Epithelial cell of proximal tubule (primary cell): ENCODE results near the gene ACTL6A. TPM values are rescaled to one million over a fixed set of nuclear protein-coding genes. Genes with fewer than 3 reads are reported as not detected.
A peak's percentile ranks its signal among the peaks of the same experiment; 100 is the strongest.
"Not testable (repeated sequence)": the region's sequence is repeated elsewhere in the genome, so short reads cannot be mapped to it uniquely, and the experiment has no call there.

Experiments
- DNase-seq: peaks from one replicate; pipeline ENCODE4 v3.0.0-alpha.2; 2011; ENCODE audit warnings: low read depth
- H3K4me3 ChIP-seq: 2 replicates; pipeline ENCODE4 v1.5.1; 2011; ENCODE audit warnings: low read depth, mild to moderate bottlenecking, low read length
- total RNA-seq: library from RNA; depleted of rRNA; stranded (reverse); fragments of >200 nt; gene quantifications from 2 replicates; pipeline ENCODE4 v1.2.3, GENCODE V29; 2015
- TF ChIP-seq, protein P1 (sequence below): conservative IDR thresholded peaks from 2 replicates; pipeline ENCODE4 v1.5.1; 2012; ENCODE audit warnings: low read depth, mild to moderate bottlenecking, low read length

Gene ACTL6A
- total RNA-seq, result 108 and 134 TPM in 2 replicates

DNA sequence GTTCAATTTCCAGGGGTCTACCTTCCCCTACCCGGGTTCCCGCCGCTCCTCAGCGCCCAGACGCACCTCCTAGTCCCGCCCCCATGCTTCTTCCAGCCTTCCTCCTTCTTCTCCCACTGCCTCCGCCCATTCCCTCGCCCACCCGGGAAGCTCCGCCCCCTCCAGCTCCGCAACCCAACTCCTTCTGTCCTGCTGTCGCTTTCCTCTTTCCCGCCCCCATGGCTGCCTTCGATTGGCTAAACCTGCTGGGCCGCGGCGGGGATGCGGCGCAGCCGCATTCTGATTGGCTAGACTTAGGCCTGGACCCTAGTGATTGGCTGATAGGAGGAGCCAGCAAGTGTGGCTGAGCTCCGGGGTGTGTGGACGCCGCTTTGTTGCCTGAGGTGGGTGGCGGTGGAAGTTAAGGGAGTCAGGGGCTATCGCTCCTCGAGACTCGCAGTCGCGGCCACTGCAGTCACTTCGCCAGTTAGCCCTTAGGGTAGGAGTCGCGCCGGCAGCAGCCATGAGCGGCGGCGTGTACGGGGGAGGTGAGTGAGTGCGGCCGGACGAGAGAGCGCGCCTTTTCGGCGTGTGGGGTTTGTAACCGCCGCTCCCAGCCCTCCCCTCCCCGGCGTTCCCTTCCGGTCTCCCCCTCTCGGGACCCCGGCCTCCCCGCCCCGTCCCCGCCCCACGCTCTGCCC lies at the start of gene ACTL6A:
Gene ACTL6A (plus strand): TSS at position 336 of the 680 bp plus-strand sequence. CDS start 167 bp downstream, at position 503.
- peak within 1 kb of the TSS; percentile 90 for H3K4me3 ChIP-seq
- TF ChIP-seq, protein P1, sequence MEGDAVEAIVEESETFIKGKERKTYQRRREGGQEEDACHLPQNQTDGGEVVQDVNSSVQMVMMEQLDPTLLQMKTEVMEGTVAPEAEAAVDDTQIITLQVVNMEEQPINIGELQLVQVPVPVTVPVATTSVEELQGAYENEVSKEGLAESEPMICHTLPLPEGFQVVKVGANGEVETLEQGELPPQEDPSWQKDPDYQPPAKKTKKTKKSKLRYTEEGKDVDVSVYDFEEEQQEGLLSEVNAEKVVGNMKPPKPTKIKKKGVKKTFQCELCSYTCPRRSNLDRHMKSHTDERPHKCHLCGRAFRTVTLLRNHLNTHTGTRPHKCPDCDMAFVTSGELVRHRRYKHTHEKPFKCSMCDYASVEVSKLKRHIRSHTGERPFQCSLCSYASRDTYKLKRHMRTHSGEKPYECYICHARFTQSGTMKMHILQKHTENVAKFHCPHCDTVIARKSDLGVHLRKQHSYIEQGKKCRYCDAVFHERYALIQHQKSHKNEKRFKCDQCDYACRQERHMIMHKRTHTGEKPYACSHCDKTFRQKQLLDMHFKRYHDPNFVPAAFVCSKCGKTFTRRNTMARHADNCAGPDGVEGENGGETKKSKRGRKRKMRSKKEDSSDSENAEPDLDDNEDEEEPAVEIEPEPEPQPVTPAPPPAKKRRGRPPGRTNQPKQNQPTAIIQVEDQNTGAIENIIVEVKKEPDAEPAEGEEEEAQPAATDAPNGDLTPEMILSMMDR, result no peak
- DNase-seq, result peak; percentile 93

DNA sequence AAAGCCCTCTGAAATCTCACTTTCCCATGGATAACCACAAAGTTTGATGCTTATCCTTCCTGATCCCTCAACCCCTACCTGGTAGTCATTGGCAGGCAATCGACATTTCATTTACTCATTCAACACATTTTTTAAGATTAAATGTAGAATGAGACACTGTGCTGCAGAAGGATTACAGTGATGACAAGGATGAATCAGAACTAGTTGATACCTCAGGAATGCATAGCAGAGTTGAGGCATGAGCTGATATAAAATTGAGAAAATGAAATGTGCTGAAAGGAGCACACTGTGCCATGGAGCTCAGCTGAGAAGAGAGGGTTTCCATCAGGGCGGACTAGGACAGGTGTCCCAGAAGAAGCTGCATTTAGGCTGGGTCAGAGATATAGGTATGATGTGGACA lies 48.9 kb upstream of the ACTL6A start:
- TF ChIP-seq, protein P1, result no peak
- H3K4me3 ChIP-seq, result no peak overlapping the region
- DNase-seq, result no peak

DNA sequence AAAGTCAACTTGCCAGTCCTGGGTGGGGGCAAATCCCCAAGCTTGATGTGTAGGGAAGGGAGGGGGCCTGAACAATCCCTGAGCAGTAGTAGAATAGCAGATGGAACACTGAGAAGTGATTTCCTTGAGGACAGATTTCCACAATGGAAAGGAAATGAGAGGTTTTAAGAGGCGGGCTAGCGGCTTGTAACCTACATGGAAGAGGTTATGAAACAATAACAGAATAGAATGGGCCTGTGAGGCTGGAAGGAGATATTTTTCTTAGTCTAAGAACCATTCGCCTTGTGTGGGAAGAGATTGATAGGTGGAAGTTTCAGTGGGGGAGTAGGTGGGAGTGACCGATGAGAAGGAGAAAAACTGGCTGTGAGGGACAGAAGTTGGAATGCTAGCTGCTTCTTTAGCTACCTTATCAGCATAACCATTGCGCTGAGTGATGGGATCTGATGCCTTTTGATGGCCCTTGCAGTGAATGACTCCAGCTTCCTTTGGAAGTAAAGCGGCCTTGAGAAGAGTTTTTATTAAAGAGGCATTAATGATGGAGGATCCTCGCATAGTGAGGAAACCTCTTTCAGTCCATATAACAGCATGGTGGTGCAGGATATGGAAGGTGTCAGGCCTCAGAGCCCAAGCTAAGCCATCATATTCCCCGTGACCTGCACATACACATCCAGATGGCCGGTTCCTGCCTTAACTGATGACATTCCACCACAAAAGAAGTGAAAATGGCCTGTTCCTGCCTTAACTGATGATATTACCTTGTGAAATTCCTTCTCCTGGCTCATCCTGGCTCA lies 46.1 kb upstream of the ACTL6A start:
- not testable (repeated sequence) for DNase-seq, H3K4me3 ChIP-seq

DNA sequence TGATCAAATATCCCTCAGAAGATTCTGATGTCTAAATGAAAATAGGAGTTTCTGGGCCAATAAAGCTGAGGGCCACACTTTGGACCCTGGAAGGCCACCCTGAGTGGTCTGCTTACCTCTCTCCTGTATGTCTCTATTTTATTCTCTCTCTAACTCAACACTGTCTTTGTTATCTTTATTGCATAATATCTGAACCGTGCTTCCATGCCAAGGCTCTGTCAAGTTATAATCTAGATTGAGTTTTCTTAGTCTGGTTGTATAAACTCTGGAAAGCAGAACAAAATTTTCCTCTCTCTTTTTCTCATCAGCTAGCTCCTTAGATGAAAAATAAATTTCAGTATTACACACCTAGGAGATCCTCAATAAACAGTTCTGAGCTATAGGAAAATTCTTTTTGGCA lies 36.2 kb upstream of the ACTL6A start:
- H3K4me3 ChIP-seq, result no peak overlapping the region
- DNase-seq, result no peak
- TF ChIP-seq, protein P1, result no peak

DNA sequence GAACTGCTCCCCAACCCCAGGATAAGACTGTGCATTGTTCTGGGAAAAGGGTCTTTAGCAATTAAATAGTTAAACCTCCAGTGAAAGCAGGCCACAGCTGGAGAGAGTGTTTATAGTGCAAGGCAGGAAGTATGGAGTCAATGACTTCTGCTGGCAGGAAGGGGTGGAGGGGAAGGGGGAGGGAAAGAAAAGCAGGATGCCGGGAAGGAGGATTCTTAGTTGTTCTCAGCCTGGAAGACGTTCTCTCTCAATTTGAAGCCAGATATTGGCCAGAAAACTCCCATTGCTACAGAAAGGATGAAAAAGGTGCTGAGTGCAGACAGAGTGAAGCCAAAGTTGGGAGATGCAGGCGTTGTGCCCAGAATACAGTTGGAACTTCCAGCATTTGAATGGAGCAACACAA lies 35.7 kb upstream of the ACTL6A start:
- no peak for DNase-seq
- H3K4me3 ChIP-seq, result no peak overlapping the region
- TF ChIP-seq, protein P1, result no peak

DNA sequence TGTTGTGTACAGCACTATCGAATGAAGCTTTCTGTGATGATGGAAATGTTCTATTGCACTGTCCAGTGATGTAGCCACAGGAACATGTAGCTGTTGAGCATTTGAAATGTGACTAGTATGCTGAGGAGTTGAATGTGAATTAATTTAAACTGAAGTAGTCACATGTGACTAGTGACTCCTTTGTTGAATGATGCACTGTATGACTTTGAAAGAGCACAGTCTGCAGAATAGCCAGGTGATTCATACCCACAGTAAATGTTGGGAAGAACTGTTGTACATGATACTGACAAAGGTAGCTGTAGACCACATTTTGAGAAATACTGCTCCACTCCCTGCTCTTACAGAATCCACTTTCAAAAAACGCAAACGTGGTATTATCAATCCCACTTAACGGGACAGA lies 34.0 kb upstream of the ACTL6A start:
- TF ChIP-seq, protein P1, result no peak
- H3K4me3 ChIP-seq, result no peak overlapping the region
- peak; percentile 33 for DNase-seq

DNA sequence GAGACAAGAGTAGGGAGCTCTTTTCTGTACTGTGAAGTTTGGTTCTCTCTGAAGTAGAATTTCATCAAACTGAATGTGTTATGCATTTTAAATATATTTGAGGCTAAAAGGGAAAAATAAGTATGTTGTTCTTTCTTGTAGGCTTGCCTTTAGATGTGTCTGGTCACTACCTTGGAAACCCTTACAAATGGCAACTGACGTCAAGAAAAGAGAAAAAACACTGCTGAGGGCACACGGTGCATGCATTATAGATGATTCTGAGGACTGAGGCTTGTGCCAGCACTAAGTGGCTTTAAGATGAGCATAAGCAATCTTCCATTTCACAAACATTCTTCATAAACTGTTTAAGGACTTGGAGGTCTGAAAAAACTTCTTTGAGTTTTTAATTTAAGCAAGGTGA lies 31.1 kb upstream of the ACTL6A start:
- no peak overlapping the region for H3K4me3 ChIP-seq
- no peak for DNase-seq
- TF ChIP-seq, protein P1, result no peak
